ENCODE results near the gene NR2E1.

The NR2E1 gene

GRCh38 chr6:108157981-108158525 lies 7.8 kb upstream of the NR2E1 start:
- no peak overlapping the region for H3K27ac ChIP-seq (ENCODE audit: low read depth, low read length)
- H4K20me1 ChIP-seq (ENCODE audit: control insufficient read depth, insufficient read depth, low read depth, low read length), result no peaks in the 10 kb centered on the region
- H3K4me3 ChIP-seq (ENCODE audit: low read length), result peak overlapping the region; percentile 25; the same call in 1 of the 2 replicates
- H3K27me3 ChIP-seq (ENCODE audit: control insufficient read depth, low read length), result peaks cover 79% of the 10 kb centered on the region
- no peaks in the 10 kb centered on the region for H3K79me2 ChIP-seq (ENCODE audit: control insufficient read depth, low read length)
- no peaks in the 10 kb centered on the region for H3F3A ChIP-seq (ENCODE audit: control insufficient read depth, insufficient read depth)
- H3K9me2 ChIP-seq (replicated peaks; ENCODE audit: control insufficient read depth, low read length), result no peaks in the 10 kb centered on the region
- no peak; the same call in 1 of the 2 replicates for TF ChIP-seq EZH2phosphoT487 (IDR thresholded peaks at IDR 0.05; ENCODE audit: borderline replicate concordance, low read length)
- TF ChIP-seq, protein P1, sequence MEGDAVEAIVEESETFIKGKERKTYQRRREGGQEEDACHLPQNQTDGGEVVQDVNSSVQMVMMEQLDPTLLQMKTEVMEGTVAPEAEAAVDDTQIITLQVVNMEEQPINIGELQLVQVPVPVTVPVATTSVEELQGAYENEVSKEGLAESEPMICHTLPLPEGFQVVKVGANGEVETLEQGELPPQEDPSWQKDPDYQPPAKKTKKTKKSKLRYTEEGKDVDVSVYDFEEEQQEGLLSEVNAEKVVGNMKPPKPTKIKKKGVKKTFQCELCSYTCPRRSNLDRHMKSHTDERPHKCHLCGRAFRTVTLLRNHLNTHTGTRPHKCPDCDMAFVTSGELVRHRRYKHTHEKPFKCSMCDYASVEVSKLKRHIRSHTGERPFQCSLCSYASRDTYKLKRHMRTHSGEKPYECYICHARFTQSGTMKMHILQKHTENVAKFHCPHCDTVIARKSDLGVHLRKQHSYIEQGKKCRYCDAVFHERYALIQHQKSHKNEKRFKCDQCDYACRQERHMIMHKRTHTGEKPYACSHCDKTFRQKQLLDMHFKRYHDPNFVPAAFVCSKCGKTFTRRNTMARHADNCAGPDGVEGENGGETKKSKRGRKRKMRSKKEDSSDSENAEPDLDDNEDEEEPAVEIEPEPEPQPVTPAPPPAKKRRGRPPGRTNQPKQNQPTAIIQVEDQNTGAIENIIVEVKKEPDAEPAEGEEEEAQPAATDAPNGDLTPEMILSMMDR (IDR thresholded peaks at IDR 0.05; ENCODE audit: low read depth, low read length, poor library complexity, severe bottlenecking), result no peak
- no peaks in the 10 kb centered on the region for H3K9me3 ChIP-seq (ENCODE audit: control insufficient read depth, insufficient read depth, low read length)
- H3K4me1 ChIP-seq (ENCODE audit: control insufficient read depth, low read length), result peaks cover 4% of the 10 kb centered on the region; the same call in 1 of the 2 replicates
- H3K36me3 ChIP-seq (ENCODE audit: control insufficient read depth, low read length), result no peaks in the 10 kb centered on the region
- peak overlapping the region; percentile 41 for H3K4me2 ChIP-seq (ENCODE audit: low read length)

GRCh38 chr6:108159981-108160380 lies 5.8 kb upstream of the NR2E1 start:
- Histone ChIP-seq H3K79me2 (ENCODE audit: control insufficient read depth, low read length) (no peaks in the 10 kb centered on the region), H3K36me3 (ENCODE audit: control insufficient read depth, low read length) (no peaks in the 10 kb centered on the region), H3F3A (ENCODE audit: control insufficient read depth, insufficient read depth) (no peaks in the 10 kb centered on the region), H3K4me3 (ENCODE audit: low read length) (no peak overlapping the region), H4K20me1 (ENCODE audit: control insufficient read depth, insufficient read depth, low read depth, low read length) (no peaks in the 10 kb centered on the region), H3K4me2 (ENCODE audit: low read length) (no peak overlapping the region), H3K4me1 (ENCODE audit: control insufficient read depth, low read length) (peaks cover 4% of the 10 kb centered on the region; the same call in 1 of the 2 replicates), H3K27ac (ENCODE audit: low read depth, low read length) (no peak overlapping the region), H3K9me3 (ENCODE audit: control insufficient read depth, insufficient read depth, low read length) (no peaks in the 10 kb centered on the region), H3K27me3 (ENCODE audit: control insufficient read depth, low read length) (peaks cover 90% of the 10 kb centered on the region), H3K9me2 (replicated peaks; ENCODE audit: control insufficient read depth, low read length) (no peaks in the 10 kb centered on the region)
- TF ChIP-seq, protein P1 (IDR thresholded peaks at IDR 0.05; ENCODE audit: low read depth, low read length, poor library complexity, severe bottlenecking), result no peak
- TF ChIP-seq EZH2phosphoT487 (IDR thresholded peaks at IDR 0.05; ENCODE audit: borderline replicate concordance, low read length), result no peak

DNA sequence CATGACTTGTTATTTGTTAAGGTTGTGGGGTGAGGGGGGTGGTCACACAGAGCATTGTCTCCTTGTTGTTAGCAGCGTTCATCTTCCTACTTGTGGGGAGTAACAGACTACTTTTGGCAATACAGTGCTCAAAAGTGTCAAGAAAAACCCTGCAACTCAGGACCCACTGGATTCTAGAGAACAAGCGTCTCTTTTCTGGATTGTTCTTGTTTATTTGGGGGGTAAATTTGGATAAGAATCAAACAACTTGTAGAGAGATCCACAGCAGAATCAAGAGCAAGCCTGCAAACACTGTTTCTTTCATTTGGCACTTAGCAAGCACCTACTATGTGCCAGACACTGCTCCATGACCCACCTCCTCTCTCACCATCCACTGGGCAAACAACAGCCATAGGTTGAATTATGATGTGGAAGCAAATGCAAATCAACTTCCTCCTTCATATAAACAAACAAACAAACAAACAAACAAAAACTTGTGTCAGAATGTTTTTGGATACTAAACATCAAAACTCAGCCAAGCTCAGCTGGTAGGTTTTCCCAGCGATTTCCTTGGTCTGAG lies 4.0 kb upstream of the NR2E1 start:
- H4K20me1 ChIP-seq (ENCODE audit: control insufficient read depth, insufficient read depth, low read depth, low read length), result no peaks in the 10 kb centered on the region
- no peak overlapping the region for H3K4me2 ChIP-seq (ENCODE audit: low read length)
- H3K4me3 ChIP-seq (ENCODE audit: low read length), result no peak overlapping the region
- no peaks in the 10 kb centered on the region for H3K9me3 ChIP-seq (ENCODE audit: control insufficient read depth, insufficient read depth, low read length)
- H3K4me1 ChIP-seq (ENCODE audit: control insufficient read depth, low read length), result peaks cover 4% of the 10 kb centered on the region; the same call in 1 of the 2 replicates
- no peak for TF ChIP-seq EZH2phosphoT487 (IDR thresholded peaks at IDR 0.05; ENCODE audit: borderline replicate concordance, low read length)
- TF ChIP-seq, protein P1 (IDR thresholded peaks at IDR 0.05; ENCODE audit: low read depth, low read length, poor library complexity, severe bottlenecking), result no peak
- no peaks in the 10 kb centered on the region for H3F3A ChIP-seq (ENCODE audit: control insufficient read depth, insufficient read depth)
- no peaks in the 10 kb centered on the region for H3K9me2 ChIP-seq (replicated peaks; ENCODE audit: control insufficient read depth, low read length)
- no peaks in the 10 kb centered on the region for H3K36me3 ChIP-seq (ENCODE audit: control insufficient read depth, low read length)
- peaks cover 78% of the 10 kb centered on the region for H3K27me3 ChIP-seq (ENCODE audit: control insufficient read depth, low read length)
- H3K27ac ChIP-seq (ENCODE audit: low read depth, low read length), result no peak overlapping the region
- no peaks in the 10 kb centered on the region for H3K79me2 ChIP-seq (ENCODE audit: control insufficient read depth, low read length)
